ENCODE results near the gene POC1A. TPM values are rescaled to one million over a fixed set of nuclear protein-coding genes. Genes with fewer than 3 reads are reported as not detected.

The POC1A gene
- polyA plus RNA-seq, 1 donor from 2014 or later, result 1.3 TPM

- TF ChIP-seq SMC3 (conservative IDR thresholded peaks at IDR 0.05; ENCODE audit: poor library complexity), result no peak
- no peak for TF ChIP-seq RAD21 (conservative IDR thresholded peaks at IDR 0.05)
- no peak for TF ChIP-seq EP300 (conservative IDR thresholded peaks at IDR 0.05; ENCODE audit: poor library complexity, severe bottlenecking)
- TF ChIP-seq CTCF (IDR thresholded peaks at IDR 0.05; ENCODE audit: poor library complexity, severe bottlenecking), result no peak
- TF ChIP-seq POLR2AphosphoS5 (IDR thresholded peaks at IDR 0.05), result no peak
- TF ChIP-seq TAF1 (IDR thresholded peaks at IDR 0.05; ENCODE audit: low read depth), result no peak
- TF ChIP-seq MXI1 (conservative IDR thresholded peaks at IDR 0.05; ENCODE audit: poor library complexity, severe bottlenecking), result no peak
- no peak for TF ChIP-seq EZH2 (IDR thresholded peaks at IDR 0.05; ENCODE audit: borderline replicate concordance, insufficient read depth, low read length, poor library complexity, severe bottlenecking)
- TF ChIP-seq REST (IDR thresholded peaks at IDR 0.05; ENCODE audit: borderline replicate concordance), result no peak
- no peaks in the 10 kb centered on the region for H4K20me1 ChIP-seq (ENCODE audit: insufficient read depth)
- H2AFZ ChIP-seq (ENCODE audit: low read depth, low read length), result no peak overlapping the region
- no peaks in the 10 kb centered on the region for H3K27me3 ChIP-seq (ENCODE audit: insufficient read depth, low read depth, low read length)
- H3K79me2 ChIP-seq (replicated peaks; ENCODE audit: insufficient read depth, low read length), result no peaks in the 10 kb centered on the region
- no peak overlapping the region for H3K4me3 ChIP-seq (ENCODE audit: low read length)
- H3K27ac ChIP-seq (ENCODE audit: low read length), result no peak overlapping the region
- H3K36me3 ChIP-seq (ENCODE audit: insufficient read depth, low read length), result no peaks in the 10 kb centered on the region
- no peaks in the 10 kb centered on the region for H3F3A ChIP-seq (ENCODE audit: insufficient read depth, low read length, poor library complexity, severe bottlenecking)
- no peaks in the 10 kb centered on the region for H3K9me3 ChIP-seq (ENCODE audit: low read length)
- no peak overlapping the region for H3K4me2 ChIP-seq (ENCODE audit: low read length)
- H3K9me2 ChIP-seq (ENCODE audit: insufficient read depth, low read length), result no peaks in the 10 kb centered on the region
- H3K9ac ChIP-seq (ENCODE audit: low read length), result no peak overlapping the region
Observed at GRCh38 chr3:52150860-52151259, 3.4 kb downstream of the POC1A start.

GRCh38 chr3:52150357-52150756 lies 3.9 kb downstream of the POC1A start:
- Histone ChIP-seq H3F3A (ENCODE audit: insufficient read depth, low read length, poor library complexity, severe bottlenecking) (no peaks in the 10 kb centered on the region), H4K20me1 (ENCODE audit: insufficient read depth) (no peaks in the 10 kb centered on the region), H3K27ac (ENCODE audit: low read length) (no peak overlapping the region), H3K9me2 (ENCODE audit: insufficient read depth, low read length) (no peaks in the 10 kb centered on the region), H3K4me3 (ENCODE audit: low read length) (no peak overlapping the region), H3K79me2 (replicated peaks; ENCODE audit: insufficient read depth, low read length) (no peaks in the 10 kb centered on the region), H3K4me2 (ENCODE audit: low read length) (no peak overlapping the region), H3K27me3 (ENCODE audit: insufficient read depth, low read depth, low read length) (no peaks in the 10 kb centered on the region), H2AFZ (ENCODE audit: low read depth, low read length) (no peak overlapping the region), H3K36me3 (ENCODE audit: insufficient read depth, low read length) (no peaks in the 10 kb centered on the region), H3K9me3 (ENCODE audit: low read length) (no peaks in the 10 kb centered on the region), H3K9ac (ENCODE audit: low read length) (no peak overlapping the region)
- TF ChIP-seq RAD21 (conservative IDR thresholded peaks at IDR 0.05), result no peak
- no peak for TF ChIP-seq MXI1 (conservative IDR thresholded peaks at IDR 0.05; ENCODE audit: poor library complexity, severe bottlenecking)
- TF ChIP-seq EP300 (conservative IDR thresholded peaks at IDR 0.05; ENCODE audit: poor library complexity, severe bottlenecking), result no peak
- TF ChIP-seq EZH2 (IDR thresholded peaks at IDR 0.05; ENCODE audit: borderline replicate concordance, insufficient read depth, low read length, poor library complexity, severe bottlenecking), result no peak
- TF ChIP-seq POLR2AphosphoS5 (IDR thresholded peaks at IDR 0.05), result no peak
- TF ChIP-seq SMC3 (conservative IDR thresholded peaks at IDR 0.05; ENCODE audit: poor library complexity), result no peak
- no peak for TF ChIP-seq CTCF (IDR thresholded peaks at IDR 0.05; ENCODE audit: poor library complexity, severe bottlenecking)
- TF ChIP-seq TAF1 (IDR thresholded peaks at IDR 0.05; ENCODE audit: low read depth), result no peak
- no peak for TF ChIP-seq REST (IDR thresholded peaks at IDR 0.05; ENCODE audit: borderline replicate concordance)

All from neural cell (in vitro differentiated cells).